SW 1271 (cell line): Measurements from ENCODE around the gene HERC2.

Source experiments
- DNase-seq, 2 experiments: peaks; one replicate each; lab custom pipeline; 2025; lab: John Stamatoyannopoulos, UW

HERC2 gene

GRCh38 chr15:28096670-28097431, 225.1 kb downstream of the HERC2 start:
- no peak for DNase-seq

- DNase-seq = no peak
Observed at GRCh38 chr15:28096411-28096669, 225.6 kb downstream of the HERC2 start.

- DNase-seq = no peak
Observed at GRCh38 chr15:28094732-28095521, 227.1 kb downstream of the HERC2 start.

- DNase-seq = no peak
Observed at GRCh38 chr15:28093752-28094535, 228.0 kb downstream of the HERC2 start.

GRCh38 chr15:28091313-28091712, 230.7 kb downstream of the HERC2 start:
- no peak for DNase-seq

GRCh38 chr15:28086175-28086703, 235.7 kb downstream of the HERC2 start:
- peak in 1 of 2 experiments; percentile 36 for DNase-seq

- DNase-seq = no peak
Observed at GRCh38 chr15:28085489-28086174, 236.3 kb downstream of the HERC2 start.

- no peak for DNase-seq
Observed at GRCh38 chr15:28084547-28084946, 237.4 kb downstream of the HERC2 start.

GRCh38 chr15:28082891-28083684, 238.9 kb downstream of the HERC2 start:
- DNase-seq = no peak

- no peak for DNase-seq
Observed at GRCh38 chr15:28081594-28081993, 240.4 kb downstream of the HERC2 start.

GRCh38 chr15:28080386-28080785, 241.6 kb downstream of the HERC2 start:
- DNase-seq = no peak

- DNase-seq = no peak
Observed at GRCh38 chr15:28079313-28079969, 242.5 kb downstream of the HERC2 start.

- DNase-seq = no peak
Observed at GRCh38 chr15:28078191-28078719, 243.7 kb downstream of the HERC2 start.

GRCh38 chr15:28075573-28075972, 246.4 kb downstream of the HERC2 start:
- no peak for DNase-seq

GRCh38 chr15:28068930-28069329, 253.0 kb downstream of the HERC2 start:
- DNase-seq = no peak

- no peak for DNase-seq
Observed at GRCh38 chr15:28066231-28066630, 255.7 kb downstream of the HERC2 start.
